LNCaP clone FGC (cell line): ENCODE measurements around the gene MSANTD1.

Source experiments
- DNase-seq: peaks from one replicate; pipeline ENCODE4 v3.0.0-alpha.2; 2011; ENCODE audit warnings: low read depth
- H3K4me3 ChIP-seq: 2 replicates; pipeline ENCODE4 v1.5.1; 2011; ENCODE audit warnings: mild to moderate bottlenecking, low read depth, low read length, control low read depth
- TF ChIP-seq, protein P1 (sequence below): IDR thresholded peaks from 2 replicates; pipeline ENCODE4 v1.5.1; 2012; ENCODE audit warnings: mild to moderate bottlenecking; ENCODE audit not compliant: control insufficient read depth, insufficient read depth; ENCODE audit errors: extremely low read depth

The MSANTD1 gene

DNA sequence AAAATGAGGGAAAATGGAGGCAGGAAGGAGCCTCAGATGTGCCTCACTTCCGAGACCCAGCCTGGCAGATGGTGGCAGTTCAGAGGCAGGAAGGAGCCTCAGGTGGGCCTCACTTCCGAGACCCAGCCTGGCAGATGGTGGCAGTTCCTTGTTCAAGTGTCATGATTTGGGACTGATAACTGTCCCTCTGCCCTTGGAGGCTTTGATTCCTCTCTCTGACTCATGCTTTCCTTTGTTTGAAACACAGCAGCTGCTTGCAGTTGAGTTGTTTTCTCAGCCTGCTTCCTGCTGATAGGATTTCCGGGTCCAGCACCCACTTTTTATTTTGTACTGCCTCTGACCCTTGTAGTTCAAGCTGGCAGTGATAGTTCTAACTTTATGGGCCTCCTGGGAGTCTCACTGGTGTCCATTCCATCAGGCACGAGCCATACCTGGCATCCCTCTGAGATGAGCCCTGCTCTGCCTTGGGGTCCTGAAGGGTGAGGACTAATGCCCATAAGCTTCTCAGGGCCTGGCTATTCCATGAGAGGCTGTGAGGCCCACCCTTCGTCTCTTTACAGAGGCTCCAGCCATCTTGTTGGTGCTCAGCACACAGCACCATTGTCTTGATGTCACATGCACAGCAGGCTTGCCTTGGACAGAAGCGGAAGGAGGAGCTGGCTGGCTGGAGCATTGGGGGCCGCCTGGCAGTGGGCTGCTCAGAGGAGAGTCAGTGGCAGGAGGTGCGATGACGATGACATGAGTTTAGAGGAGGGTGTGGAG lies 56.8 kb downstream of the MSANTD1 start:
- no peak for DNase-seq
- TF ChIP-seq, protein P1, sequence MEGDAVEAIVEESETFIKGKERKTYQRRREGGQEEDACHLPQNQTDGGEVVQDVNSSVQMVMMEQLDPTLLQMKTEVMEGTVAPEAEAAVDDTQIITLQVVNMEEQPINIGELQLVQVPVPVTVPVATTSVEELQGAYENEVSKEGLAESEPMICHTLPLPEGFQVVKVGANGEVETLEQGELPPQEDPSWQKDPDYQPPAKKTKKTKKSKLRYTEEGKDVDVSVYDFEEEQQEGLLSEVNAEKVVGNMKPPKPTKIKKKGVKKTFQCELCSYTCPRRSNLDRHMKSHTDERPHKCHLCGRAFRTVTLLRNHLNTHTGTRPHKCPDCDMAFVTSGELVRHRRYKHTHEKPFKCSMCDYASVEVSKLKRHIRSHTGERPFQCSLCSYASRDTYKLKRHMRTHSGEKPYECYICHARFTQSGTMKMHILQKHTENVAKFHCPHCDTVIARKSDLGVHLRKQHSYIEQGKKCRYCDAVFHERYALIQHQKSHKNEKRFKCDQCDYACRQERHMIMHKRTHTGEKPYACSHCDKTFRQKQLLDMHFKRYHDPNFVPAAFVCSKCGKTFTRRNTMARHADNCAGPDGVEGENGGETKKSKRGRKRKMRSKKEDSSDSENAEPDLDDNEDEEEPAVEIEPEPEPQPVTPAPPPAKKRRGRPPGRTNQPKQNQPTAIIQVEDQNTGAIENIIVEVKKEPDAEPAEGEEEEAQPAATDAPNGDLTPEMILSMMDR = no peak
- no peak overlapping the region for H3K4me3 ChIP-seq
